ENCODE measurements around the gene AREG.

The AREG gene

GRCh38 chr4:74483226-74483911 lies 38.4 kb downstream of the AREG start:
- H3K4me3 ChIP-seq (ENCODE audit: low read depth, low read length), result no peak overlapping the region
- no peaks in the 10 kb centered on the region for H3K9me3 ChIP-seq
- no peaks in the 10 kb centered on the region for H3K27me3 ChIP-seq
- no peak for TF ChIP-seq CTCF (IDR thresholded peaks at IDR 0.05; ENCODE audit: low read depth, low read length)
- DNase-seq, result no peak
- H3K4me1 ChIP-seq, result no peaks in the 10 kb centered on the region
- H3K36me3 ChIP-seq, result no peaks in the 10 kb centered on the region

- Histone ChIP-seq H3K27me3 (no peaks in the 10 kb centered on the region), H3K4me3 (ENCODE audit: low read depth, low read length) (no peak overlapping the region), H3K36me3 (no peaks in the 10 kb centered on the region), H3K4me1 (no peaks in the 10 kb centered on the region), H3K9me3 (no peaks in the 10 kb centered on the region)
- DNase-seq, result no peak
- no peak for TF ChIP-seq CTCF (IDR thresholded peaks at IDR 0.05; ENCODE audit: low read depth, low read length)
These were observed 42.0 kb downstream of the AREG start for GRCh38 chr4:74486905-74487304.

- Histone ChIP-seq H3K4me3 (ENCODE audit: low read depth, low read length) (no peak overlapping the region), H3K27me3 (no peaks in the 10 kb centered on the region), H3K9me3 (no peaks in the 10 kb centered on the region), H3K36me3 (no peaks in the 10 kb centered on the region), H3K4me1 (no peaks in the 10 kb centered on the region)
- TF ChIP-seq CTCF (IDR thresholded peaks at IDR 0.05; ENCODE audit: low read depth, low read length), result no peak
- no peak for DNase-seq
These were observed 42.8 kb downstream of the AREG start for GRCh38 chr4:74487771-74488170.

GRCh38 chr4:74490736-74491135 lies 45.8 kb downstream of the AREG start:
- no peak for DNase-seq
- no peaks in the 10 kb centered on the region for H3K4me1 ChIP-seq
- H3K9me3 ChIP-seq, result no peaks in the 10 kb centered on the region
- H3K36me3 ChIP-seq, result no peaks in the 10 kb centered on the region
- no peak for TF ChIP-seq CTCF (IDR thresholded peaks at IDR 0.05; ENCODE audit: low read depth, low read length)
- no peak overlapping the region for H3K4me3 ChIP-seq (ENCODE audit: low read depth, low read length)
- H3K27me3 ChIP-seq, result no peaks in the 10 kb centered on the region

- TF ChIP-seq CTCF (IDR thresholded peaks at IDR 0.05; ENCODE audit: low read depth, low read length), result no peak
- Histone ChIP-seq H3K4me1 (no peaks in the 10 kb centered on the region), H3K9me3 (no peaks in the 10 kb centered on the region), H3K4me3 (ENCODE audit: low read depth, low read length) (no peak overlapping the region), H3K36me3 (no peaks in the 10 kb centered on the region), H3K27me3 (no peaks in the 10 kb centered on the region)
- no peak for DNase-seq
These were observed 55.2 kb downstream of the AREG start for GRCh38 chr4:74499986-74500781.

- Histone ChIP-seq H3K9me3 (no peaks in the 10 kb centered on the region), H3K4me1 (no peaks in the 10 kb centered on the region), H3K4me3 (ENCODE audit: low read depth, low read length) (no peak overlapping the region), H3K27me3 (no peaks in the 10 kb centered on the region), H3K36me3 (no peaks in the 10 kb centered on the region)
- TF ChIP-seq CTCF (IDR thresholded peaks at IDR 0.05; ENCODE audit: low read depth, low read length), result no peak
- no peak for DNase-seq
These were observed 56.6 kb downstream of the AREG start for GRCh38 chr4:74501579-74501978.

All from BE2C (cell line).